Panc1 (cell line): ENCODE data around the gene MAML3. TPM values are rescaled to one million over a fixed set of nuclear protein-coding genes. Genes with fewer than 3 reads are reported as not detected.

Source experiments
- ATAC-seq: fragments of 200-7000 bp; cut with Tn5 transposase; 2 replicates; pipeline ENCODE4 v1.9.1; 2020; ENCODE audit warnings: mild to moderate bottlenecking, moderate library complexity
- BruUV-seq: library from RNA; stranded (reverse); fragments of 400-500 nt; replicated peaks from 2 replicates; lab custom pipeline; 2021; lab: Mats Ljungman, UMichigan
- CTCF ChIA-PET: fragments of 300-600 bp; sonication (Branson Sonifier 250); formaldehyde crosslinking; loops from one replicate; lab custom pipeline; 2022; ENCODE audit warnings: antibody characterized with exemption; lab: Charles Lee
- POLR2A ChIA-PET: fragments of 300-600 bp; sonication (Branson Sonifier 250); formaldehyde crosslinking; loops from one replicate; lab custom pipeline; 2022; ENCODE audit warnings: antibody characterized with exemption; lab: Charles Lee
- DNase-seq: peaks from one replicate; pipeline ENCODE4 v3.0.0-alpha.2; 2010; ENCODE audit warnings: low read depth, low spot score
- H3K27ac ChIP-seq: 2 replicates; pipeline ENCODE4 v1.5.1; 2011; ENCODE audit warnings: mild to moderate bottlenecking, low read length, inconsistent platforms
- H3K27me3 ChIP-seq: fragments of 200-500 bp; sonication (Bioruptor generic); 2 replicates; pipeline ENCODE4 v1.6.0; 2014; ENCODE audit warnings: low read length, inconsistent platforms; ENCODE audit not compliant: control insufficient read depth, insufficient read depth
- H3K36me3 ChIP-seq: fragments of 200-500 bp; sonication (Bioruptor generic); 2 replicates; pipeline ENCODE4 v1.5.1; 2014; ENCODE audit warnings: inconsistent platforms, mild to moderate bottlenecking, low read length, moderate library complexity; ENCODE audit not compliant: control insufficient read depth, insufficient read depth
- H3K4me1 ChIP-seq: 2 replicates; pipeline ENCODE4 v1.5.1; 2011; ENCODE audit warnings: inconsistent platforms, mild to moderate bottlenecking, low read length, moderate library complexity; ENCODE audit not compliant: control insufficient read depth, insufficient read depth
- H3K4me3 ChIP-seq, 2 experiments: 2 replicates each; pipeline ENCODE4 v1.5.1; 2011 to 2012; ENCODE audit warnings: low read depth in 2 of 2, low read length in 2 of 2, mild to moderate bottlenecking in 2 of 2, inconsistent platforms in 1 of 2, moderate library complexity in 1 of 2
- H3K9me3 ChIP-seq: fragments of 200-500 bp; sonication (Bioruptor generic); 2 replicates; pipeline ENCODE4 v1.5.1; 2014; ENCODE audit warnings: low read depth, mild to moderate bottlenecking, inconsistent platforms, low read length, moderate library complexity; ENCODE audit not compliant: control insufficient read depth, insufficient read depth
- CTCF ChIP-seq: fragments of 450-650 bp; IDR thresholded peaks from 2 replicates; pipeline ENCODE4 v1.5.1; 2017; ENCODE audit warnings: mild to moderate bottlenecking
- POLR2AphosphoS5 ChIP-seq: IDR thresholded peaks from 2 replicates; pipeline ENCODE4 v1.6.1; 2012; ENCODE audit warnings: mild to moderate bottlenecking, low read depth, low read length, moderate library complexity
- REST ChIP-seq, 2 experiments: IDR thresholded peaks; 2 replicates each; pipeline ENCODE4 v1.6.1; 2011 to 2012; ENCODE audit warnings: low read depth in 2 of 2, control low read depth in 1 of 2, low read length in 1 of 2, mild to moderate bottlenecking in 1 of 2, moderate library complexity in 1 of 2; ENCODE audit not compliant: insufficient read depth in 1 of 2
- SIN3A ChIP-seq: IDR thresholded peaks from 2 replicates; pipeline ENCODE4 v1.6.1; 2012; ENCODE audit warnings: low read depth, mild to moderate bottlenecking, low read length, moderate library complexity, borderline replicate concordance; ENCODE audit not compliant: insufficient read depth
- TCF7L2 ChIP-seq: IDR thresholded peaks from 2 replicates; pipeline ENCODE4 v1.6.1; 2011; ENCODE audit warnings: mild to moderate bottlenecking, low read depth, low read length, inconsistent platforms
- in situ Hi-C: cut with HindIII; loops from 2 replicates; pipeline ENCODE4 v1.10.0; 2016; ENCODE audit warnings: low sequenced_read_pairs, low pct_unique_long_range_greater_than_20kb
- intact Hi-C: fragments of 100-400 bp; cut with micrococcal nuclease; formaldehyde crosslinking; loops from one replicate; pipeline ENCODE4 v1.10.0; 2022; ENCODE audit not compliant: unreplicated experiment
- total RNA-seq: library from RNA; stranded (reverse); gene quantifications from one replicate; pipeline ENCODE4 v1.2.1, GENCODE V29; 2021; ENCODE audit not compliant: unreplicated experiment

Gene MAML3
- total RNA-seq, 1 experiment from 2014 or later = 7.7 TPM

- TF ChIP-seq TCF7L2 = no peak
- no peak for TF ChIP-seq CTCF
- TF ChIP-seq REST (IDR thresholded peaks at IDR 0.05; ENCODE audit: insufficient read depth in 1 of 2, low read depth in 2 of 2, low read length in 1 of 2) = no peak
- TF ChIP-seq SIN3A = no peak
- no peak for TF ChIP-seq POLR2AphosphoS5
- Histone ChIP-seq H3K27me3 (no peaks in the 10 kb centered on the region), H3K9me3 (no peaks in the 10 kb centered on the region), H3K4me1 (peaks cover 26% of the 10 kb centered on the region), H3K36me3 (no peaks in the 10 kb centered on the region), H3K4me3 (no peak overlapping the region), H3K27ac (no peak overlapping the region)
- POLR2A ChIA-PET = no interaction called here
- no TSS peak for BruUV-seq
- ATAC-seq (no peak), DNase-seq (no peak)
- in situ Hi-C loops (no loop called here), intact Hi-C loops (no loop called here)
- CTCF ChIA-PET = interaction anchor here (0.6 kb wide), 1 partner anchor 447 kb away, joined by 7 read pairs; no protein-coding TSS in a partner anchor
Measured at GRCh38 chr4:140144050-140144449, 9.9 kb downstream of the MAML3 start.

GRCh38 chr4:140141210-140141835 lies 12.7 kb downstream of the MAML3 start:
- peak overlapping the region; percentile 65 for H3K27ac ChIP-seq
- no peak for DNase-seq
- CTCF ChIA-PET = no interaction called here

More at GRCh38 chr4:140141210-140141835, 12.7 kb downstream of the MAML3 start:
- TF ChIP-seq REST (IDR thresholded peaks at IDR 0.05; ENCODE audit: insufficient read depth in 1 of 2, low read depth in 2 of 2, low read length in 1 of 2) (no peak), POLR2AphosphoS5 (no peak)
- no peak for ATAC-seq
- in situ Hi-C loops (no loop called here), intact Hi-C loops (no loop called here)
- H3K4me3 ChIP-seq = no peak overlapping the region
- POLR2A ChIA-PET = interaction anchor here (0.7 kb wide), 1 partner anchor 14 kb away, joined by 4 read pairs; no protein-coding TSS in a partner anchor
- no peaks in the 10 kb centered on the region for H3K9me3 ChIP-seq
- no TSS peak for BruUV-seq
- H3K27me3 ChIP-seq = no peaks in the 10 kb centered on the region
- peaks cover 37% of the 10 kb centered on the region for H3K4me1 ChIP-seq
- no peaks in the 10 kb centered on the region for H3K36me3 ChIP-seq
